Heart right ventricle (tissue), 16 donors: Measurements from ENCODE around the gene ESYT2. TPM values are rescaled to one million over a fixed set of nuclear protein-coding genes. Genes with fewer than 3 reads are reported as not detected.

Source experiments
- ATAC-seq, 8 donors: fragments of 200-7000 bp; cut with Tn5 transposase; one replicate each; pipeline ENCODE4 v1.9.1; 2020; ENCODE audit warnings: mild to moderate bottlenecking in 8 of 8, moderate library complexity in 8 of 8, moderate number of reproducible peaks in 1 of 8
- DNase-seq, 2 donors: peaks; one replicate each; pipeline ENCODE4 v3.0.0-alpha.2; 2020
- H3K27ac ChIP-seq, 10 donors: fragments of 200-600 bp; sonication (generic) in 2 of 10; one replicate each; pipeline versions ENCODE4 v1.5.0 to v1.8.0; 2020 to 2022; ENCODE audit warnings: mild to moderate bottlenecking in 3 of 10
- H3K27me3 ChIP-seq, 7 donors: fragments of 200-600 bp; one replicate each; pipeline ENCODE4 v1.8.0; 2021 to 2022; ENCODE audit warnings: mild to moderate bottlenecking in 2 of 7
- H3K36me3 ChIP-seq, 9 donors: fragments of 200-600 bp; sonication (generic) in 1 of 9; one replicate each; pipeline versions ENCODE4 v1.5.0 to v1.8.0; 2020 to 2022; ENCODE audit warnings: mild to moderate bottlenecking in 2 of 9
- H3K4me1 ChIP-seq, 9 donors: fragments of 200-600 bp; sonication (generic) in 1 of 9; one replicate each; pipeline versions ENCODE4 v1.5.0 to v1.8.0; 2020 to 2022; ENCODE audit warnings: mild to moderate bottlenecking in 4 of 9
- H3K4me3 ChIP-seq, 10 donors: fragments of 200-600 bp; sonication (generic) in 2 of 10; one replicate each; pipeline versions ENCODE4 v1.5.0 to v1.8.0; 2020 to 2022; ENCODE audit warnings: mild to moderate bottlenecking in 7 of 10, moderate library complexity in 2 of 10
- H3K9me3 ChIP-seq, 11 donors: fragments of 200-600 bp in 10 of 11; sonication (generic) in 2 of 11; one replicate each; pipeline versions ENCODE4 v1.5.0 to v1.8.0; 2013 to 2022; ENCODE audit warnings: mild to moderate bottlenecking in 2 of 11, control low read depth in 1 of 11, moderate library complexity in 1 of 11
- WGBS, 2 donors: extraction: QIAGEN DNeasy Blood & Tissue Kit; methylation state at CpG; one replicate each; pipeline ENCODE4 v1.1.7; 2013; ENCODE audit warnings: inconsistent platforms in 1 of 2; 5-methylcytosine and 5-hydroxymethylcytosine counted together
- intact Hi-C, 10 donors: fragments of 100-400 bp; cut with DNase I; formaldehyde crosslinking; loops; one replicate each; pipeline versions ENCODE4 v1.11.1 to v1.14.2; 2022
- polyA plus RNA-seq, 2 donors: library from polyadenylated mRNA; stranded (reverse); fragments of 200-250 nt; gene quantifications; one replicate each; pipeline ENCODE4 v1.2.3, GENCODE V29; 2013
- total RNA-seq, 10 donors: library from RNA; stranded (reverse); fragmentation: NEBNext Ultra II Directional in 3 of 10; extraction: Animal tissue kit (Norgen Biotek cat#: 25700) in 3 of 10; gene quantifications; one replicate each; pipeline versions ENCODE4 v1.2.1 to v1.2.4, GENCODE V29; 2021 to 2023
- TF ChIP-seq, protein P1 (sequence below), 9 donors: fragments of 200-600 bp; sonication (generic) in 2 of 9; IDR thresholded peaks; one replicate each; pipeline versions ENCODE4 v1.5.0 to v1.8.0; 2021 to 2022; ENCODE audit warnings: antibody characterized with exemption in 9 of 9, mild to moderate bottlenecking in 5 of 9, moderate library complexity in 1 of 9
- donor health status: Arrhythmogenic right ventricular cardiomyopathy.
- donor health status: ischemic (EF 13 %, LVEDD 7.1; RV severe dilation, severe dysfunction).
- donor health status: healthy with polysubstance abuse.
- donor health status: DM: no; HTN: yes; CAD: no.
- donor health status: DM: no; HTN: no; CAD: no.
- donor health status: ischemic (EF 25% LVEDD 6.9; RV normal size, moderate dysfunction).
- donor health status: ischemic (EF 25% LVEDD 5.7; RV mildly dilated, moderate dysfunction).
- donor health status: healthy.
- donor health status: DM: yes; HTN: yes; CAD: no.
- donor health status: Ischemic cardiomyopathy.
- donor health status: ischemic (EF 35%, LVEDD 5.7; RV mildly dilated, moderate dysfunction).
- donor health status: nonischemic (EF 11% LVEDD 7.7; RV severe dilation, severe dysfunction).
- donor health status: DM: yes; HTN: yes; CAD: no.
- donor health status: PGD.
- donor health status: ischemic (EF 29% LVEDD 5.4; RV normal size, mild dysfunction).
- donor health status: nonischemic (EF 23%, LVEDD 6.1; RV moderate dilation, normal function).

Gene ESYT2
- total and polyA plus RNA-seq, 12 donors = 18.9 to 79.2 (median 48.7) TPM

DNA sequence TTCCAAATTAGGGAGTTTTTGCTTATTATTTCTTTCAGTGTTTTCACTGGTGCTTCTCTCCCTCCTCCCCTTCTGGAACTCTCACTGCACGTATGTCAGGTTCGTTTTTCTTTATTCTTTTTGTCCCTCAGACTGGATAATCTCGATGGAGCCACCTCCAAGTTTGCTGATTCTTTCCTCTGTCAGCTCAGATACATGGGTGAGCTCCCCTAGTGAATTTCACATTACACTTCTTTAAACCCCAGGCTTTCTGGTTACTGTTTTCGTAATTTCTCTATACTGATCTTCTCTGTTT, 103.9 kb downstream of the ESYT2 start:
- 78 to 85% methylated on average over 4 of the region's 4 CpGs for WGBS, 2 donors
- DNase-seq = no peak
- H3K4me3 ChIP-seq = no peak overlapping the region
- no peak for ATAC-seq
- H3K4me1 ChIP-seq = peaks cover 0 to 2% (median 0%) of the 10 kb centered on the region in 9 donors
- no peaks in the 10 kb centered on the region for H3K27me3 ChIP-seq
- intact Hi-C loops = no loop called here
- H3K27ac ChIP-seq = no peak overlapping the region
- peaks cover 0 to 13% (median 0%) of the 10 kb centered on the region in 9 donors for H3K36me3 ChIP-seq
- H3K9me3 ChIP-seq = no peaks in the 10 kb centered on the region
- TF ChIP-seq, protein P1, sequence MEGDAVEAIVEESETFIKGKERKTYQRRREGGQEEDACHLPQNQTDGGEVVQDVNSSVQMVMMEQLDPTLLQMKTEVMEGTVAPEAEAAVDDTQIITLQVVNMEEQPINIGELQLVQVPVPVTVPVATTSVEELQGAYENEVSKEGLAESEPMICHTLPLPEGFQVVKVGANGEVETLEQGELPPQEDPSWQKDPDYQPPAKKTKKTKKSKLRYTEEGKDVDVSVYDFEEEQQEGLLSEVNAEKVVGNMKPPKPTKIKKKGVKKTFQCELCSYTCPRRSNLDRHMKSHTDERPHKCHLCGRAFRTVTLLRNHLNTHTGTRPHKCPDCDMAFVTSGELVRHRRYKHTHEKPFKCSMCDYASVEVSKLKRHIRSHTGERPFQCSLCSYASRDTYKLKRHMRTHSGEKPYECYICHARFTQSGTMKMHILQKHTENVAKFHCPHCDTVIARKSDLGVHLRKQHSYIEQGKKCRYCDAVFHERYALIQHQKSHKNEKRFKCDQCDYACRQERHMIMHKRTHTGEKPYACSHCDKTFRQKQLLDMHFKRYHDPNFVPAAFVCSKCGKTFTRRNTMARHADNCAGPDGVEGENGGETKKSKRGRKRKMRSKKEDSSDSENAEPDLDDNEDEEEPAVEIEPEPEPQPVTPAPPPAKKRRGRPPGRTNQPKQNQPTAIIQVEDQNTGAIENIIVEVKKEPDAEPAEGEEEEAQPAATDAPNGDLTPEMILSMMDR (IDR thresholded peaks at IDR 0.05) = no peak

DNA sequence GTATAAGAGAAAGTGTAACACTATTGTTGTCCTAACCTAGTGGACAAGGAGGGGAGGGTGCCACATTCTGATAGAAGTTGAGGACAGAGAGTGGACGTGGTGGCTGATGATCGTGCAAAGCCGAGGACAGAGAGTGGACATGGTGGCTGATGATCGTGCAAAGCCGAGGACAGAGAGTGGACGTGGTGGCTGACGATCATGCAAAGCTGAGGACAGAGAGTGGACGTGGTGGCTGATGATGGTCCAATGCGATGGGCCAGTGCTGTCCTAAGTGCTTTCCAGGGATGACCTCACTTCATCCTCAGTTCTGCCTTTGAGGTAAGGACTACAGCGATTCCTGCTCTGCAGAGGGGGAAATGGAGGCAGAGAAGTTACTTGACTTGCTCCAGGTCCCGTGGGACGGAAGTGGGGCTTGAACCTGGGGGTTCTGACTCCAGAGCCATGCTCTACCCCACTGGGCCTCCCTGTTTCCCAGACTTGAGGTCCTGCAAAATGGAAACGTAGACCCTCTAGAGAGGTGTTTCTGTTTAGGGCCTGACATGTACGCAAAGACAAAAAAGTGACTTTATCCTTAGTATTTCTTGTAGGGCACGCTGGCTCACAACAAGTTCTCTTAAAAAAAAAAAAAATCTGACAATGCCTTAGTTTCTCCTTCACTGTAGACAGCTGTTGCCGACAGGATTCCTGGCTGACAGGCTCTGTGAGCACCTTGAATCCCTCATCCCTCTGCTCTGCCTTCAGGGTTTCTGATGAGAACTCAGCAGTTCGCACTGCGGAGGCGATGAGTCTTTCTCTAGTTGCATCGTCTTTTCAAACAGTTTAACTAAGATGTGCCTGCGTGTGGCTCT, 104.4 kb downstream of the ESYT2 start:
- intact Hi-C loops = no loop called here
- 90 to 92% methylated on average over 21 of the region's 21 CpGs for WGBS, 2 donors
- Histone ChIP-seq H3K36me3 (peaks cover 0 to 8% (median 0%) of the 10 kb centered on the region in 9 donors), H3K9me3 (no peaks in the 10 kb centered on the region), H3K4me3 (no peak overlapping the region), H3K27me3 (no peaks in the 10 kb centered on the region), H3K4me1 (no peaks in the 10 kb centered on the region), H3K27ac (no peak overlapping the region)
- TF ChIP-seq, protein P1 (IDR thresholded peaks at IDR 0.05) = no peak
- ATAC-seq = peak in 1 of 8 donors; percentile 23
- DNase-seq = no peak

DNA sequence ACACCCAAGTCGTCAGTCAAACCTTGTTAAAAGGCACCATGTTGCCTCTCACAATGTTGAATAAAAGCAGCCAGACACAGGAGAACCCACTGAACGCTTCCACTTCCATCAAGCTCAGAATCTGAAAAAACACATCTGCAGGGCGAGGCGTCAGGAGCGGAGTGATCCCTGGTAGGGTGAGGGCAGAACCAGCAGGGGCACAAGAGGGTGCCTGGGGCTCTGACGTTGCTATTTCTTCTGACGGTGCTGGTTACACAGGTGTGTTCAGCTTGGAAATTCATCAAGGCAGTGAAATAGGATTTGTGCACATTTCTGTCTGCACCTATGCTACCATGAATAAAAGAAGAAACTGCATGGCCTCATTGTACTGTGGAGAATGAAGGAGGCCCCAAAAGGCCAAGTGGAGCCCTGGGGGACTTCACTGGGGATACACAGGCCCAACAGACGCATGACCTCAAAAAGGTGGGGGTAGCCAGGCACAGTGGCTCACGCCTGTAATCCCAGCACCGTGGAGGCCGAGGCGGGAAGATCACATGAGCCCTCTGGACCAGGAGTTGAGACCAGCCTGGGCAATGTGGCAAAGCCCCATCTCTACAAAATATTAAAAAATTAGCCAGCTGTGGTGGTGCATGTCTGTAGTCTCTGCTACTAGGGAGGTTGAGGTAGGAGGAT, 105.5 kb downstream of the ESYT2 start:
- no peaks in the 10 kb centered on the region for H3K4me1 ChIP-seq
- H3K4me3 ChIP-seq = no peak overlapping the region
- TF ChIP-seq, protein P1 (IDR thresholded peaks at IDR 0.05) = no peak
- no peaks in the 10 kb centered on the region for H3K27me3 ChIP-seq
- WGBS, 2 donors = 88 to 91% methylated on average over 12 of the region's 12 CpGs
- ATAC-seq = no peak
- intact Hi-C loops = no loop called here
- no peaks in the 10 kb centered on the region for H3K9me3 ChIP-seq
- no peak overlapping the region for H3K27ac ChIP-seq
- DNase-seq = no peak
- H3K36me3 ChIP-seq = peaks cover 0 to 6% (median 0%) of the 10 kb centered on the region in 9 donors

DNA sequence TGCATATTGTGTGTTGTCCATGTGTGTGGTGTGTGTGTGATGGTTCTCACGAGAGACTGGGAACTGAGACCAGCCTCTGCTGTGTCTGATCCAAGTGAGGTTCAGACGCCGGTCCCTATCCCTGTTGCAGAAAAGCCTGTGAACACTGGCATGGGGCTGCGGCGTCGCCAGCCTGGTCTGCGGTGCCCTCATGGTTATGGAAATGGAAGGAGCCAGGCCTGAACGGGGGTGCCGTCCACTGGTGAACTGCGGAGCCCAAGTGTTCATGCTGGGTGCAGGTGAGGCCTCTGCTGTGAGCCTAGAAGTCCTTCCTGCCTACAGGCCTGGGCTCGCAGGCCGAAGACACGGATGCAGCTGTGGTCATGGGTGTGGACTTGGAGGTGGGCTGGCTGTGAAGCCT, 106.0 kb downstream of the ESYT2 start:
- peak in 1 of 8 donors; percentile 45 for ATAC-seq
- Histone ChIP-seq H3K9me3 (no peaks in the 10 kb centered on the region), H3K27me3 (no peaks in the 10 kb centered on the region), H3K36me3 (peaks cover 0 to 3% (median 0%) of the 10 kb centered on the region in 9 donors), H3K27ac (no peak overlapping the region), H3K4me1 (no peaks in the 10 kb centered on the region), H3K4me3 (no peak overlapping the region)
- no peak for DNase-seq
- WGBS, 2 donors = 90 to 94% methylated on average over 13 of the region's 13 CpGs
- intact Hi-C loops = no loop called here
- TF ChIP-seq, protein P1 (IDR thresholded peaks at IDR 0.05) = no peak
